HG02884 (cell line): ENCODE measurements around the gene EPHB6.

Source experiments
- ATAC-seq: cut with Tn5 transposase; IDR thresholded peaks from one replicate; pipeline ENCODE4 v1.9.1; 2021; ENCODE audit warnings: mild to moderate bottlenecking, moderate library complexity; ENCODE audit not compliant: unreplicated experiment

Gene EPHB6

DNA sequence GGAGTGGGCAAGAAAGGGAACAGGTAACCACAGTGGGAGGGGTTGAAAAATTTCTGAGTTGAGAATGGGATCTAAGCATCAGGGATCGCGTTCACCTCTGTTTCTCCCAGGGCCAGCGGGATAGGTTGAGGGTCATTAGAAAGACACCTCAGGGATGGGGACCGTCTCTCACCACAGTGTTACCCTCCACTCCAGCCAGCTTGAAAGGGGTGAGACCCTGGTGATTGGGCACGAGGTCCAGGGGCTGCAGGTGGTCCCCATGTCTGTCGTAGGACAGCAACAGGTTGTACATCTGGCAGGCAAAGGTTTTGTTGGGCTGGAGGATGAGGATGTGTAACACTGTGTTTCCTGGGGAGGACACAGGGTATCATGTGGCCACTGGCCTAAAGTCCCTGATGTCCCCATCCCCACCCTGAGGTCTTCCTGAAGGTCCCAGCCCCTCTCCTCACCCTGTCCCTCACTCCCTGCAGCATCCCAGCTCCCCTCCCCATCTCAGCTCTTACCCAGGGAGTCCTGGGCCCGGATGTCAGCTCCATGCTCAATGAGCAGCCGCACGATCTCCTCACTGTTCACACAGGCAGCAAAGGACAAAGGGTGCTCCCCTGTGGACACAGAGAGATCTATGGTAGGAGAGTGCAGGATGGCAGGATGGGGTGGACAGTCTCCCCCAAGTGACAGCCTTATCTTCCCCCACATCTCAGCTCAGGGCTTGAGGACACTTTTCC is 21.5 kb downstream of the EPHB6 start:
- no peak for ATAC-seq

GRCh38 chr7:142876991-142877910 is 22.4 kb downstream of the EPHB6 start:
- ATAC-seq: no peak

- ATAC-seq: no peak
These were observed 23.4 kb downstream of the EPHB6 start for GRCh38 chr7:142878315-142878714.

DNA sequence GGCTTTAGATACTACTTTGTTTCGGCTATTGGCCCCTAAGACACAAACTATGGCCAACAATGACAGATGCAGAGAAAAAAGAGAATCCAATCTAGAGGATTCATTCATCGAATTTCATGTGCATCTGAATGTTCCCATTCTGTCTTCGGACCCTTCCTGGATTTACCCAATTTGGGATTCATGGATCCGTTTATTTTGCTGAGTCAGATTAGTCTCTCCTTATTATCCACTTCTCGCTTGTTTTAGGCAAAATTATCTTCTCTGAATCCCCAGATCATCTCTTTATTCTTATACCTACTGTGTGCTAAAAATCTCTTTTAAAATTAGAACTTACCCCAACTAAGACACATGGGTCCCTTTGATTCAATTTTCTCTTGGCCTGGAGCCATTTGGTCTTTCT is 24.2 kb downstream of the EPHB6 start:
- ATAC-seq: no peak

- peak; percentile 58 for ATAC-seq
These were observed 26.1 kb downstream of the EPHB6 start for GRCh38 chr7:142880876-142881505.

DNA sequence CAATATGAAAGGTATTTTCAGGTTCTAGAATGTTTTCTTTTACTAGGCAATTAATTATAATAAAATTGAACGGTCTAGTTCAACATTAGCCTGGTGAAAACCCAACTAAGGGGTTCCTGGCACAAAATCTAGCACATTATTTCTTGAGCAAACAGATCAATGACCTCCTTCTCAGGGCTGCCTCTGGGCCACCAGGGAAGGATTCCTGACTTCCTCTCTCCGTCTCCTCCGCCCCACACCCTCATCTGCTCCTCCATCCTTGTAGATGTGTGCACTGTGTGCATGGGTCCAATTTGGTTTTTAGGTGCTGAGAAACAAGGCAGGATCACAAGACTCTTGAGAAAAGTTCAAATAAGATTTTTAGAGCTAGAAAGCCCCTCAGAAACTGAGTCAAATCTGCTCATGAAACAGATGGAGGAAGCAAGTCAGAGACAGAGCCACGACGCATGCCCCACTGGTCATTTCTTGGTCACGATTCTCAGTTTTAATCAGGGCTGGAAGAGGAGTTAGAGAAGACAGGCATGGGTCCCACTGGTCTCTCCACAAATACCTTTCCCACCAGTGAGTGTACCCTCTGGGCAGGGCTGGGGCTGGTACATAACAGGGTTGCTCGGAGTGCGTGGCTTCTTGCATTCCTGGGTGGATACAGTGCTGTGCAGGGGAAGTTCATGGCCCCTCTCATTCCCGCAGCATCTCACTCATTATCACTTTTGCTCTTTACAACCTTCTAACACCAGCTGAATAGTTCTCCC is 26.9 kb downstream of the EPHB6 start:
- no peak for ATAC-seq

- no peak for ATAC-seq
These were observed 27.4 kb downstream of the EPHB6 start for GRCh38 chr7:142882338-142882678.

GRCh38 chr7:142883145-142883544 is 28.3 kb downstream of the EPHB6 start:
- no peak for ATAC-seq

GRCh38 chr7:142883571-142884285 is 28.9 kb downstream of the EPHB6 start:
- no peak for ATAC-seq

DNA sequence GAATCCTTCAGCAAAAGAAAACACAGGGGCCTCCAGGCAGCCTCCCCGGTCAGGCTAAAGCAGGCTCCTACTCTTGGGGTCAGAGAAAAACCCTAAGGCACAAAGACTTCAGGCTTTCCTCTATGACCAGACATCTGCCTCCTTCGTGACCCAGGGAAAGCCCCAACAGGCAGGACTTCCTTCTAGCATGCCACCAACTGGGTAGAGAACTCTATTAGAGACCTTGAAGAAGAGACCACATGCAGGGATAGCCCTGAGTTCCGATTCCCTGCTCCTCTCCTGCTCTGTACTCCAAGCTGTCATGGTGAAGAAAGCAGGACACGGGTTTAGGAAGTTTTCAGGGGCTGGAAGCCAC is 29.4 kb downstream of the EPHB6 start:
- no peak for ATAC-seq

DNA sequence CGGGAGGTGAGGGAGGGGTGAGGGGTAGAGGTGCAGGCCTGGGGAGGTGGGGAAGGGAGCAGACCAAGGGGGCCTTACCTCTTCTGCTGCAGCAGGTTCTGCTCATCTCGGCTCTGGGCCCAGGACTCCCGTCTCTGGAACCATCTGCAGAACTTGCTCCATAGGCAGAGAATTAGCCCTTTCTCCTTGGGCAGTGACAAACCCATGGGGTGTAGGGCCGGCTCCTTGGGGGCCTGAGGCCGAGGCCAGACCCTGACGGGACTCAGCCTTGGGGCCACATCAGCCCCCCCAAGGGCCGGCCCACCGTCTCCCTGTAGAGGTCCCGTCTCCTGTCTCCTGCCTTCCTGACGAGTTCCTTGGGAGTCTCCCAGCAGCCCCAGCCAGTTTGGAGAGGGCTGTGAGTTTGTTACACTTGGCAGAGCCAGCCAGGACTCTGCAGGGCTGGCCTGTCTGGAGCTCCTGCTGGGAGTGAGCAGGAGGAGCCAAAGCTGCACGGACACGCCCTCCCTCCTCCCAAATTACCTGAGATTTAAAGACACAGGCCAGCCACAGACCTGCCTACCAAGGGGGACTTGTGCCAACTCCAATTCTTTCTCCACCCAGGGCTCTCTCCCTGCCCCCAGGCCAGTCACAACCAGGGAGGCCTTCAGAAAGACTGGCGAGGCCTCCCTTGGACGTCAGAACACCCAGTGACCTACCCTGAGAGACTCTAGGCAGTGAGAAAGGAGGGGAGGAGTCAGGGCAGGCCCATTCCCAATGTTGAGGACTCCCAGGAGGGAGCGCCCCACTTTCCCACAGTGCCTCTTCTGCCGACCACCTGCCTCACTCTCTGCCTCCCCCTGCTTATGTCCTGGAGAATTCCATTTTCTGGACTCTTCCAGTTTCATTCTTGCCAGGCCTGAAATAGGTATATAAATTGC is 30.7 kb downstream of the EPHB6 start, which contains the start of gene TRPV6:
TSS of gene TRPV6 (minus strand) at position 435 of the 920 bp plus-strand sequence.
- no peak for ATAC-seq

- no peak for ATAC-seq
These were observed 32.0 kb downstream of the EPHB6 start for GRCh38 chr7:142886866-142887265.

DNA sequence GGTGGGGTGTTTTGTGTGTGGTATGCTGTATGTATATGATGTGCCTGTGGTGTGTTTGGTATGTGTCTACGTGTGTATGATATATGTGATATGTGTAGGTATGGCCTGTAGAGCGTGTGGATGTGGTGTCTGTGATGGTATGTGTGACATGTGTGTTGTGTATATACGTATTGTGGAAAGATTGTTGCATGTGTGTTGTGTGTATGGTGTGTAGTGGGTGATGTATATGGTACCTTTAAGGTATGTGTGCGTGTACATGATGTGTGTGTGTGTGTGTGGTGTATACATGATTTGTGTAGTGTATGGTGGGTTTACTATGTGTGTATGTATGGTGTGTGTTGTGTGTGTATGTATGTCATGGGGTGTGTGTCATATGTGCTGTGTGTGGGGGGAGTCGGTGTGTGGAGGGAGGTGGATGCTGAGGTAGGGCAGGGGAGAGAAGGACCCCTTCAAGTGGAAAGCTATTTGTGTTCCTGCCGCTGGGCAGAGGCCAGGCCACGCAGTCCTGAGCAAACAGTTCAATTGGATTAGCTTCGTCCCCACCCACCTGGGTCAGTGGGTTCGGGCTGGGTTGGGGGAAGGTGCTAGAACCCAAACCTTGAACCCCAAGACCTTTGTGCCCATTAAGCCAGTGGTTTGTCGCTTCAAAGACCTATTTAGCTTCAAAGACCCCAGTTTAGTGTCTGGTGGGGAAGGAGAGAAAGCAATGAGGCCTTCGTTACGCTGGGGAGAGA is 32.6 kb downstream of the EPHB6 start:
- ATAC-seq: no peak

DNA sequence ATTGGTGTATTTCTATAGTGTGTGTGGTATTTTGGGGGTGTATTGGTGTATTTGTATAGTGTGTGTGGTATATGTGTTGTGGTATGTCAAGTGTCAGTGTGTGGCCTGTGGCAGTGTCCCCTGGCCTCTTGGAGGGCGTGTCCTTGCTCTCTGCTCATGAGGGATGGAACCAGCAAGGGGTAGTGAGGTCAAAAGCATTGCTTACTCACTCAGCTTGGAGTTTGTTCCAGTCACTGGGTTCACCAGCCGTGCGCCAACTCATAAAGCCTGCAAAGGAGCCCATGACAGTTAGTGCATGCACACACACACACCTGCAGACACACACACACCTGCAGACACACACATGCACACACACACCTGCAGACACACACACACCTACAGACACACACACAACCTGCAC is 34.9 kb downstream of the EPHB6 start:
- ATAC-seq: no peak

DNA sequence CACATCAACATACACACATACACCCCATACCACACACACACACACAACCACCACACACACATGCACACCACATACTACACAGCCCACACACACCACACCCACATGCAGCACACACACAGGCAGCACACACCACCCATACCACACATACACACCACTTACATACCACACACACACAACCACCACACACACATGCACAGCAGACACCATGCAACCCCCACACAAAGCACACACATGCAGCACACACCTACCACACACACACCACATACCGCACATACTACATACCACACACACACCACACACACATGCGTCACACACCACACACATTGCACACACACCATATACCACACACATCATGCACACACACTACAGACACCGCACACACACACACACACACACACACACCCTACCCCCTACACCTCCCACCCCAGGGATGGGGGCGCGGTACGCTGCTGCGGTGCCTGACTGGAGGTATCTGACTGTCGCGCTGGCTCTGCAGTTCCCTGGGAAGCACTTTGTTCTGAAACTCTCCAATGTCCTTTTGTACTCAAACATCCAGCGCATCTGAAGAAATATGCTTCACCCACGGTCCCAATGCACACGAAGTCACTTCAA is 36.1 kb downstream of the EPHB6 start:
- ATAC-seq: no peak

DNA sequence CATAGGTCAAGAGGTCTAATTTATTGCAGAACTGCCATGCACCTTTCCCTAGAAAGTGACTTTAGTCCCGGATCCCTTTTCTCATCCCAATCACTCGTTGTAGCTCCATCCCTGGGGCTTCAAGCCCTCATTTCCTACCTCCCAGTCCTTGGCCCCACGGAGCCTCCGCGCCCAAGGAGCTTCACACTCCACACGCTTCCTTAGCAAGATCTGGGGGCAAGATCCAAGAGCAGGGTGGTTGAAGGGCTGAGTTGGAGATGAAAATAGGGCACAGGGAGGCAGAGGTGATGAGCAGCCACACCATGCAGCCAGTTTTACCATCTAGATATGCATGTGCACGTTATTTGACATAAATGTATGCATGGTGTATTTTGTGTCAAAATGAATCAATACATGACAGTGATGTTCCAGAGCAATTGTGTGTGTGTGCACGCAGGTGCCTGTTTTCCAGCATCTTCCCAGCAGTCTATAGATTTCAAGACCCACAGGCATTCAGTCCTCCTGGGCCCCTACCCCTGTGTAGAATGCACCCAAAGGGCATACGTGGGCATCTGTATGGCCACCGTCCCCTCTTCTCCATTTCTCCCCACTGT is 36.7 kb downstream of the EPHB6 start:
- no peak for ATAC-seq

DNA sequence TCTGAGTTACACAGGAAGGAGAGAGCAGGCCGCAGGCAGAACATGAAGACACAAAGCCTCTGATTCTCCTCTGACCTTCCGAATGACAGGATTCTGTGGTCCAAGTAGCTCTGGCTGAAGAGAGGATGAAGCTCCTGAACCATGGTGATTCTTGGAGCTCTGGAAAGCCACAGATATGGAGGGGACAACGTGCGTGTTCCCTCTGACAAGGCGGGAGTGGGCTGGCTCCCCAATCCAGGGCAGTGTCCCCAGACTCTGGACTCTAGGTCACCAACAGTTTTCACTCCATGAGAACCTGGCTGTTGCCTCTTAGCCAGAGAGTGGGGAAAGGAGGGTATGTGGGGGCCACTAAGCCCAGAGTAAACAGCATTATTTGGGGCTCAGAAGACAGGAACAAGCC is 38.1 kb downstream of the EPHB6 start:
- ATAC-seq: no peak
